ENCODE measurements around the gene STOML2.

GRCh38 chr9:35102769-35103659 is at the start of gene STOML2:
- TF ChIP-seq EZH2 (IDR thresholded peaks at IDR 0.05; ENCODE audit: insufficient read depth, low read length), result no peak
- TF ChIP-seq, protein P1, sequence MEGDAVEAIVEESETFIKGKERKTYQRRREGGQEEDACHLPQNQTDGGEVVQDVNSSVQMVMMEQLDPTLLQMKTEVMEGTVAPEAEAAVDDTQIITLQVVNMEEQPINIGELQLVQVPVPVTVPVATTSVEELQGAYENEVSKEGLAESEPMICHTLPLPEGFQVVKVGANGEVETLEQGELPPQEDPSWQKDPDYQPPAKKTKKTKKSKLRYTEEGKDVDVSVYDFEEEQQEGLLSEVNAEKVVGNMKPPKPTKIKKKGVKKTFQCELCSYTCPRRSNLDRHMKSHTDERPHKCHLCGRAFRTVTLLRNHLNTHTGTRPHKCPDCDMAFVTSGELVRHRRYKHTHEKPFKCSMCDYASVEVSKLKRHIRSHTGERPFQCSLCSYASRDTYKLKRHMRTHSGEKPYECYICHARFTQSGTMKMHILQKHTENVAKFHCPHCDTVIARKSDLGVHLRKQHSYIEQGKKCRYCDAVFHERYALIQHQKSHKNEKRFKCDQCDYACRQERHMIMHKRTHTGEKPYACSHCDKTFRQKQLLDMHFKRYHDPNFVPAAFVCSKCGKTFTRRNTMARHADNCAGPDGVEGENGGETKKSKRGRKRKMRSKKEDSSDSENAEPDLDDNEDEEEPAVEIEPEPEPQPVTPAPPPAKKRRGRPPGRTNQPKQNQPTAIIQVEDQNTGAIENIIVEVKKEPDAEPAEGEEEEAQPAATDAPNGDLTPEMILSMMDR (IDR thresholded peaks at IDR 0.05; ENCODE audit: insufficient read depth, low read depth, low read length), result no peak
